HUES48 (cell line): ENCODE results near the gene COQ7.

Source experiments
- H3K27ac ChIP-seq: one replicate; pipeline ENCODE4 v1.7.0; 2013; ENCODE audit warnings: low read depth, low read length, inconsistent platforms
- H3K27me3 ChIP-seq: 2 replicates; pipeline ENCODE4 v1.6.1; 2013; ENCODE audit warnings: mild to moderate bottlenecking, low read length; ENCODE audit not compliant: control insufficient read depth, insufficient read depth
- H3K36me3 ChIP-seq: 2 replicates; pipeline ENCODE4 v1.6.1; 2013; ENCODE audit warnings: low read length; ENCODE audit not compliant: control insufficient read depth, insufficient read depth
- H3K4me1 ChIP-seq: 2 replicates; pipeline ENCODE4 v1.6.1; 2013; ENCODE audit warnings: mild to moderate bottlenecking, low read length; ENCODE audit not compliant: control insufficient read depth, insufficient read depth
- H3K4me3 ChIP-seq: 2 replicates; pipeline ENCODE4 v1.5.1; 2013; ENCODE audit warnings: mild to moderate bottlenecking, low read depth, low read length
- H3K9ac ChIP-seq: 2 replicates; pipeline ENCODE4 v1.6.1; 2013; ENCODE audit warnings: mild to moderate bottlenecking, low read depth, low read length, moderate library complexity
- H3K9me3 ChIP-seq: 2 replicates; pipeline ENCODE4 v1.6.1; 2013; ENCODE audit warnings: low read length; ENCODE audit not compliant: control insufficient read depth, insufficient read depth

The COQ7 gene

GRCh38 chr16:19127674-19128131, 60.3 kb downstream of the COQ7 start:
- Histone ChIP-seq H3K27me3 (no peaks in the 10 kb centered on the region), H3K4me1 (peaks cover 17% of the 10 kb centered on the region), H3K9ac (no peak overlapping the region), H3K9me3 (no peaks in the 10 kb centered on the region), H3K4me3 (no peak overlapping the region), H3K27ac (no peak overlapping the region), H3K36me3 (no peaks in the 10 kb centered on the region)

GRCh38 chr16:19128454-19129200, 61.2 kb downstream of the COQ7 start:
- H3K36me3 ChIP-seq = no peaks in the 10 kb centered on the region
- no peaks in the 10 kb centered on the region for H3K9me3 ChIP-seq
- peaks cover 17% of the 10 kb centered on the region for H3K4me1 ChIP-seq
- no peaks in the 10 kb centered on the region for H3K27me3 ChIP-seq
- no peak overlapping the region for H3K4me3 ChIP-seq
- no peak overlapping the region for H3K9ac ChIP-seq
- H3K27ac ChIP-seq = no peak overlapping the region
